Neural cell (in vitro differentiated cells): ENCODE results near the gene MGAT4A. TPM values are rescaled to one million over a fixed set of nuclear protein-coding genes. Genes with fewer than 3 reads are reported as not detected.

Experiments used
- H2AFZ ChIP-seq: fragments of 200-600, 300-800 bp; sonication (generic), shearing (Covaris generic); 2 replicates; pipeline ENCODE4 v1.6.0; 2014; ENCODE audit warnings: low read depth, mild to moderate bottlenecking, antibody characterized with exemption, low read length, moderate library complexity
- H3F3A ChIP-seq: fragments of 200-600 bp; shearing (Covaris generic); 2 replicates; pipeline ENCODE4 v1.6.1; 2016; ENCODE audit warnings: mild to moderate bottlenecking, moderate library complexity, mixed read lengths, antibody characterized with exemption, low read length; ENCODE audit not compliant: insufficient read depth, poor library complexity, severe bottlenecking
- H3K27ac ChIP-seq: fragments of 200-600, 300-800 bp; sonication (generic), shearing (Covaris generic); 2 replicates; pipeline ENCODE4 v1.5.1; 2014; ENCODE audit warnings: mild to moderate bottlenecking, low read length, moderate library complexity
- H3K27me3 ChIP-seq: fragments of 300-800, 200-600 bp; sonication (generic), shearing (Covaris generic); 2 replicates; pipeline ENCODE4 v1.6.0; 2014; ENCODE audit warnings: mild to moderate bottlenecking, low read depth, low read length, moderate library complexity; ENCODE audit not compliant: insufficient read depth
- H3K36me3 ChIP-seq: fragments of 300-800, 200-600 bp; sonication (generic), shearing (Covaris generic); 2 replicates; pipeline ENCODE4 v1.5.1; 2014; ENCODE audit warnings: mild to moderate bottlenecking, antibody characterized with exemption, low read length, moderate library complexity; ENCODE audit not compliant: insufficient read depth
- H3K4me2 ChIP-seq: fragments of 300-800, 200-600 bp; sonication (generic), shearing (Covaris generic); 2 replicates; pipeline ENCODE4 v1.6.0; 2014; ENCODE audit warnings: mild to moderate bottlenecking, low read length
- H3K4me3 ChIP-seq: fragments of 300-800, 200-600 bp; sonication (generic), shearing (Covaris generic); 2 replicates; pipeline ENCODE4 v1.5.1; 2014; ENCODE audit warnings: mild to moderate bottlenecking, low read length, moderate library complexity
- H3K79me2 ChIP-seq: fragments of 200-600 bp; shearing (Covaris generic); replicated peaks from 2 replicates; pipeline ENCODE4 v1.6.0; 2014; ENCODE audit warnings: mild to moderate bottlenecking, low read length, moderate library complexity; ENCODE audit not compliant: insufficient read depth
- H3K9ac ChIP-seq: fragments of 300-800, 200-600 bp; sonication (generic), shearing (Covaris generic); 2 replicates; pipeline ENCODE4 v1.6.1; 2016; ENCODE audit warnings: mild to moderate bottlenecking, low read length, mixed read lengths
- H3K9me2 ChIP-seq: fragments of 200-600 bp; shearing (Covaris generic); 2 replicates; pipeline ENCODE4 v1.6.1; 2016; ENCODE audit warnings: mild to moderate bottlenecking, low read length, mixed read lengths; ENCODE audit not compliant: insufficient read depth
- H3K9me3 ChIP-seq: fragments of 200-600, 300-800 bp; sonication (generic), shearing (Covaris generic); 2 replicates; pipeline ENCODE4 v1.6.1; 2016; ENCODE audit warnings: mild to moderate bottlenecking, mixed run types, low read length, moderate library complexity, mixed read lengths
- H4K20me1 ChIP-seq: fragments of 200-600 bp; shearing (Covaris generic); 2 replicates; pipeline ENCODE4 v1.6.1; 2016; ENCODE audit warnings: mild to moderate bottlenecking, mixed run types; ENCODE audit not compliant: insufficient read depth
- CTCF ChIP-seq: fragments of 450-650 bp; IDR thresholded peaks from 2 replicates; pipeline ENCODE4 v1.5.1; 2014; ENCODE audit warnings: antibody characterized with exemption, mild to moderate bottlenecking, moderate library complexity; ENCODE audit not compliant: poor library complexity, severe bottlenecking
- EP300 ChIP-seq: fragments of 450-650 bp; conservative IDR thresholded peaks from 2 replicates; pipeline ENCODE4 v1.6.1; 2014; ENCODE audit warnings: antibody characterized with exemption, mild to moderate bottlenecking, moderate library complexity; ENCODE audit not compliant: poor library complexity, severe bottlenecking
- EZH2 ChIP-seq: fragments of 200-600, 300-800 bp; shearing (Covaris generic), sonication (generic); IDR thresholded peaks from 2 replicates; pipeline ENCODE4 v1.6.1; 2014; ENCODE audit warnings: antibody characterized with exemption, low read length, borderline replicate concordance, mild to moderate bottlenecking; ENCODE audit not compliant: insufficient read depth, poor library complexity, severe bottlenecking
- MXI1 ChIP-seq: fragments of 450-650 bp; conservative IDR thresholded peaks from 2 replicates; pipeline ENCODE4 v1.6.1; 2014; ENCODE audit warnings: antibody characterized with exemption, mild to moderate bottlenecking; ENCODE audit not compliant: poor library complexity, severe bottlenecking
- POLR2AphosphoS5 ChIP-seq: IDR thresholded peaks from 2 replicates; pipeline ENCODE4 v1.6.1; 2012
- RAD21 ChIP-seq: fragments of 450-650 bp; conservative IDR thresholded peaks from 2 replicates; pipeline ENCODE4 v1.6.1; 2014; ENCODE audit warnings: antibody characterized with exemption, mild to moderate bottlenecking, moderate library complexity
- REST ChIP-seq: IDR thresholded peaks from 2 replicates; pipeline ENCODE4 v1.6.1; 2012; ENCODE audit warnings: borderline replicate concordance
- SMC3 ChIP-seq: fragments of 450-650 bp; conservative IDR thresholded peaks from 2 replicates; pipeline ENCODE4 v1.6.1; 2014; ENCODE audit warnings: antibody characterized with exemption, mild to moderate bottlenecking, moderate library complexity; ENCODE audit not compliant: poor library complexity
- TAF1 ChIP-seq: IDR thresholded peaks from 2 replicates; pipeline ENCODE4 v1.6.1; 2012; ENCODE audit warnings: low read depth
- polyA plus RNA-seq: library from polyadenylated mRNA; depleted of rRNA; stranded (reverse); fragments of >200 nt; gene quantifications from 2 replicates; pipeline ENCODE4 v1.2.3, GENCODE V29; 2014

MGAT4A gene
- polyA plus RNA-seq, 1 donor from 2014 or later: 54.8 TPM

DNA sequence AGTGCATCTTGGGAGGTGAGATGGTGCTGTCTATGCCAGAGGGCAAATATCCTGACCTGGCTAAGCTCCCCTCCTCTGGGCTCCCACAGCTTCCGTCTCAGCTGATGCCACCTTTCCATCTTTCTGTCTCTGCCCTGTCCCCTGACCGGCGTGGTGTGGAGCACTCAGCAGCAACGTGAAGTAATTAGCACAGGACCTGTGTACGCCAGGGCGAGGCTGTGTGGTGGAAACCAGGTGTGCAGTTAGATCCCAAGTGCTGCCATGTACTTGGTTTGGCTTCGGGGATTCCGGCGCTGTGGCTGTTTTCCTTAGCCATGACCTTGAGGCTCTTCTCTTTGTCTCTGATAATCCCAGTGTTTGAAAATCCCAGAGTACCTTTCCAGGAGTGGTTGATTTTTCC, 159.1 kb downstream of the MGAT4A start:
- no peaks in the 10 kb centered on the region for H3K27me3 ChIP-seq
- no peaks in the 10 kb centered on the region for H4K20me1 ChIP-seq
- no peaks in the 10 kb centered on the region for H3K79me2 ChIP-seq
- no peaks in the 10 kb centered on the region for H3K9me3 ChIP-seq
- no peak overlapping the region for H3K9ac ChIP-seq
- peaks cover 4% of the 10 kb centered on the region for H3K36me3 ChIP-seq
- no peak overlapping the region for H3K4me2 ChIP-seq
- H3K4me3 ChIP-seq: no peak overlapping the region
- H3F3A ChIP-seq: no peaks in the 10 kb centered on the region
- TF ChIP-seq POLR2AphosphoS5 (no peak), EP300 (no peak), RAD21 (no peak), CTCF (no peak), REST (no peak), EZH2 (no peak), TAF1 (no peak), SMC3 (no peak)
- H2AFZ ChIP-seq: no peak overlapping the region
- H3K27ac ChIP-seq: no peak overlapping the region
- no peaks in the 10 kb centered on the region for H3K9me2 ChIP-seq

DNA sequence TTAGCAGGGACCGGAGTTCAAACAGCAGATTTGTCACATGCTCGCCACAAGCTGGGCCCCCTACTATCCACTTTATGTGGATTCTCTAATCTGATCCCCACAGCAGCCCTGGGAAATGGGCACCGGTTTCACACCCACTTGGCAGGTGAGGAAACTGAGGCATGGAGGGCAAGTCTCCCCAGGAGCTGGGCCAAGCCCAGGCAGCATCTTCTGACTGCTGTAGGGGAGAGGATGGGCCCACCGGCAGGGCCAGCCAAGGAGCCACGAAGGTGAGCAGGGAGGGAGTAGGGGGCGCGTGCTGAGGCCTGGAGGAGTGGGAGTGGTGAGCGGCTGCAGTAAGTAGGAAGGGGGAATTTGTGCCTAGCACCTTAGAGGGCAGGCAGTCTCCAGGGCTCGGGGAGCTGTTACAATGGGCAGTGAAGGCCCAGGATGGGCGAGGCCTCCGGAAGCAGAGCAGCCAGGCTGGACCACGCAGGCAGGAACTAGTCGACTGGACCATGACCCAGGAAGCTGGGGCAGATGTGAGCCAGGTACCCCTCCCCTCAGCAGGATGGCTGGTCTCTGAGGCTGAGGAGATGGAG, 159.7 kb downstream of the MGAT4A start:
- Histone ChIP-seq H3K27me3 (no peaks in the 10 kb centered on the region), H3K36me3 (peaks cover 4% of the 10 kb centered on the region), H3K9me2 (no peaks in the 10 kb centered on the region), H3K4me2 (no peak overlapping the region), H3K79me2 (no peaks in the 10 kb centered on the region), H3K27ac (no peak overlapping the region), H3K9me3 (no peaks in the 10 kb centered on the region), H3K4me3 (no peak overlapping the region), H3K9ac (no peak overlapping the region), H2AFZ (no peak overlapping the region), H3F3A (no peaks in the 10 kb centered on the region), H4K20me1 (no peaks in the 10 kb centered on the region)
- TF ChIP-seq REST (no peak), MXI1 (no peak), SMC3 (no peak), POLR2AphosphoS5 (no peak), TAF1 (no peak), RAD21 (no peak), EZH2 (no peak), EP300 (no peak)
